ENCODE measurements around the gene LRPPRC. TPM values are rescaled to one million over a fixed set of nuclear protein-coding genes. Genes with fewer than 3 reads are reported as not detected.
"Not testable (repeated sequence)": the region's sequence is repeated elsewhere in the genome, so short reads cannot be mapped to it uniquely, and the experiment has no call there.

Gene LRPPRC
- total and polyA plus RNA-seq, 2 donors: 34.8 to 52.7 TPM

GRCh38 chr2:43941359-43941758 lies 54.4 kb downstream of the LRPPRC start:
- H3K9me3 ChIP-seq (ENCODE audit: control insufficient read depth in 2 of 2, insufficient read depth in 1 of 2, low read length in 1 of 2): no peaks in the 10 kb centered on the region
- no peak for DNase-seq (ENCODE audit: low read depth in 6 of 9, low spot score in 9 of 9)
- H3K4me1 ChIP-seq (ENCODE audit: control insufficient read depth in 2 of 2, insufficient read depth in 2 of 2, low read length in 2 of 2): no peaks in the 10 kb centered on the region
- no peak overlapping the region for H3K4me3 ChIP-seq (ENCODE audit: low read length in 2 of 2)
- peaks cover 4 to 46% of the 10 kb centered on the region in 2 donors for H3K36me3 ChIP-seq (ENCODE audit: control insufficient read depth in 2 of 2, insufficient read depth in 2 of 2, low read length in 1 of 2)
- 96% methylated on average over 3 of the region's 3 CpGs for WGBS
- no peak overlapping the region for H3K27ac ChIP-seq (ENCODE audit: low read depth in 1 of 2, low read length in 1 of 2)
- H3K27me3 ChIP-seq (ENCODE audit: control insufficient read depth in 2 of 2, insufficient read depth in 1 of 2, low read length in 1 of 2): no peaks in the 10 kb centered on the region

- WGBS: 99% methylated on average over 6 of the region's 6 CpGs
- Histone ChIP-seq H3K9me3 (ENCODE audit: control insufficient read depth in 2 of 2, insufficient read depth in 1 of 2, low read length in 1 of 2) (no peaks in the 10 kb centered on the region), H3K27ac (ENCODE audit: low read depth in 1 of 2, low read length in 1 of 2) (no peak overlapping the region), H3K27me3 (ENCODE audit: control insufficient read depth in 2 of 2, insufficient read depth in 1 of 2, low read length in 1 of 2) (no peaks in the 10 kb centered on the region), H3K4me1 (ENCODE audit: control insufficient read depth in 2 of 2, insufficient read depth in 2 of 2, low read length in 2 of 2) (no peaks in the 10 kb centered on the region), H3K4me3 (ENCODE audit: low read length in 2 of 2) (no peak overlapping the region), H3K36me3 (ENCODE audit: control insufficient read depth in 2 of 2, insufficient read depth in 2 of 2, low read length in 1 of 2) (peaks cover 0 to 31% of the 10 kb centered on the region in 2 donors)
- no peak for DNase-seq (ENCODE audit: low read depth in 6 of 9, low spot score in 9 of 9)
Observed at GRCh38 chr2:43939695-43940256, 56.0 kb downstream of the LRPPRC start.

- H3K27me3 ChIP-seq (ENCODE audit: control insufficient read depth in 2 of 2, insufficient read depth in 1 of 2, low read length in 1 of 2): no peaks in the 10 kb centered on the region
- no peak for DNase-seq (ENCODE audit: low read depth in 6 of 9, low spot score in 9 of 9)
- no peak overlapping the region for H3K27ac ChIP-seq (ENCODE audit: low read depth in 1 of 2, low read length in 1 of 2)
- no peak overlapping the region for H3K4me3 ChIP-seq (ENCODE audit: low read length in 2 of 2)
- WGBS: 97% methylated on average over 3 of the region's 3 CpGs
- H3K36me3 ChIP-seq (ENCODE audit: control insufficient read depth in 2 of 2, insufficient read depth in 2 of 2, low read length in 1 of 2): peaks cover 0 to 31% of the 10 kb centered on the region in 2 donors
- H3K4me1 ChIP-seq (ENCODE audit: control insufficient read depth in 2 of 2, insufficient read depth in 2 of 2, low read length in 2 of 2): no peaks in the 10 kb centered on the region
- no peaks in the 10 kb centered on the region for H3K9me3 ChIP-seq (ENCODE audit: control insufficient read depth in 2 of 2, insufficient read depth in 1 of 2, low read length in 1 of 2)
Observed at GRCh38 chr2:43937269-43937820, 58.4 kb downstream of the LRPPRC start.

GRCh38 chr2:43934567-43934966 lies 61.2 kb downstream of the LRPPRC start:
- peaks cover 0 to 37% of the 10 kb centered on the region in 2 donors for H3K36me3 ChIP-seq (ENCODE audit: control insufficient read depth in 2 of 2, insufficient read depth in 2 of 2, low read length in 1 of 2)
- DNase-seq (ENCODE audit: low read depth in 6 of 9, low spot score in 9 of 9): no peak
- H3K9me3 ChIP-seq (ENCODE audit: control insufficient read depth in 2 of 2, insufficient read depth in 1 of 2, low read length in 1 of 2): no peaks in the 10 kb centered on the region
- no peaks in the 10 kb centered on the region for H3K27me3 ChIP-seq (ENCODE audit: control insufficient read depth in 2 of 2, insufficient read depth in 1 of 2, low read length in 1 of 2)
- 98% methylated on average over 4 of the region's 4 CpGs for WGBS
- no peaks in the 10 kb centered on the region for H3K4me1 ChIP-seq (ENCODE audit: control insufficient read depth in 2 of 2, insufficient read depth in 2 of 2, low read length in 2 of 2)
- H3K27ac ChIP-seq (ENCODE audit: low read depth in 1 of 2, low read length in 1 of 2): no peak overlapping the region
- H3K4me3 ChIP-seq (ENCODE audit: low read length in 2 of 2): no peak overlapping the region

- H3K36me3 ChIP-seq (ENCODE audit: control insufficient read depth in 2 of 2, insufficient read depth in 2 of 2, low read length in 1 of 2): peaks cover 0 to 29% of the 10 kb centered on the region in 2 donors
- no peak overlapping the region for H3K27ac ChIP-seq (ENCODE audit: low read depth in 1 of 2, low read length in 1 of 2)
- H3K4me1 ChIP-seq (ENCODE audit: control insufficient read depth in 2 of 2, insufficient read depth in 2 of 2, low read length in 2 of 2): no peaks in the 10 kb centered on the region
- no peaks in the 10 kb centered on the region for H3K9me3 ChIP-seq (ENCODE audit: control insufficient read depth in 2 of 2, insufficient read depth in 1 of 2, low read length in 1 of 2)
- H3K27me3 ChIP-seq (ENCODE audit: control insufficient read depth in 2 of 2, insufficient read depth in 1 of 2, low read length in 1 of 2): no peaks in the 10 kb centered on the region
- no peak for DNase-seq (ENCODE audit: low read depth in 6 of 9, low spot score in 9 of 9)
- WGBS: 98% methylated on average over 3 of the region's 3 CpGs
- H3K4me3 ChIP-seq (ENCODE audit: low read length in 2 of 2): no peak overlapping the region
Observed at GRCh38 chr2:43931293-43931692, 64.5 kb downstream of the LRPPRC start.

GRCh38 chr2:43927442-43927841 lies 68.3 kb downstream of the LRPPRC start:
- WGBS: 95% methylated on average over 4 of the region's 4 CpGs
- Histone ChIP-seq H3K4me3 (ENCODE audit: low read length in 2 of 2) (no peak overlapping the region), H3K9me3 (ENCODE audit: control insufficient read depth in 2 of 2, insufficient read depth in 1 of 2, low read length in 1 of 2) (no peaks in the 10 kb centered on the region), H3K4me1 (ENCODE audit: control insufficient read depth in 2 of 2, insufficient read depth in 2 of 2, low read length in 2 of 2) (no peaks in the 10 kb centered on the region), H3K27me3 (ENCODE audit: control insufficient read depth in 2 of 2, insufficient read depth in 1 of 2, low read length in 1 of 2) (no peaks in the 10 kb centered on the region), H3K27ac (ENCODE audit: low read depth in 1 of 2, low read length in 1 of 2) (no peak overlapping the region), H3K36me3 (ENCODE audit: control insufficient read depth in 2 of 2, insufficient read depth in 2 of 2, low read length in 1 of 2) (peaks cover 9 to 30% of the 10 kb centered on the region in 2 donors)
- no peak for DNase-seq (ENCODE audit: low read depth in 6 of 9, low spot score in 9 of 9)

GRCh38 chr2:43925431-43925830 lies 70.4 kb downstream of the LRPPRC start:
- 98% methylated on average over 4 of the region's 4 CpGs for WGBS
- no peak overlapping the region for H3K4me3 ChIP-seq (ENCODE audit: low read length in 2 of 2)
- peaks cover 9 to 25% of the 10 kb centered on the region in 2 donors for H3K36me3 ChIP-seq (ENCODE audit: control insufficient read depth in 2 of 2, insufficient read depth in 2 of 2, low read length in 1 of 2)
- no peak for DNase-seq (ENCODE audit: low read depth in 6 of 9, low spot score in 9 of 9)
- no peaks in the 10 kb centered on the region for H3K27me3 ChIP-seq (ENCODE audit: control insufficient read depth in 2 of 2, insufficient read depth in 1 of 2, low read length in 1 of 2)
- H3K9me3 ChIP-seq (ENCODE audit: control insufficient read depth in 2 of 2, insufficient read depth in 1 of 2, low read length in 1 of 2): no peaks in the 10 kb centered on the region
- no peaks in the 10 kb centered on the region for H3K4me1 ChIP-seq (ENCODE audit: control insufficient read depth in 2 of 2, insufficient read depth in 2 of 2, low read length in 2 of 2)
- no peak overlapping the region for H3K27ac ChIP-seq (ENCODE audit: low read depth in 1 of 2, low read length in 1 of 2)

- Histone ChIP-seq H3K4me1 (ENCODE audit: control insufficient read depth in 2 of 2, insufficient read depth in 2 of 2, low read length in 2 of 2) (no peaks in the 10 kb centered on the region), H3K27me3 (ENCODE audit: control insufficient read depth in 2 of 2, insufficient read depth in 1 of 2, low read length in 1 of 2) (no peaks in the 10 kb centered on the region), H3K4me3 (ENCODE audit: low read length in 2 of 2) (no peak overlapping the region), H3K9me3 (ENCODE audit: control insufficient read depth in 2 of 2, insufficient read depth in 1 of 2, low read length in 1 of 2) (no peaks in the 10 kb centered on the region), H3K36me3 (ENCODE audit: control insufficient read depth in 2 of 2, insufficient read depth in 2 of 2, low read length in 1 of 2) (peaks cover 9 to 25% of the 10 kb centered on the region in 2 donors), H3K27ac (ENCODE audit: low read depth in 1 of 2, low read length in 1 of 2) (no peak overlapping the region)
- 97% methylated on average over 2 of the region's 2 CpGs for WGBS
- DNase-seq (ENCODE audit: low read depth in 6 of 9, low spot score in 9 of 9): no peak
Observed at GRCh38 chr2:43924463-43924862, 71.3 kb downstream of the LRPPRC start.

GRCh38 chr2:43911136-43911790 lies 84.5 kb downstream of the LRPPRC start:
- H3K4me1 ChIP-seq (ENCODE audit: control insufficient read depth in 2 of 2, insufficient read depth in 2 of 2, low read length in 2 of 2); H3K27ac ChIP-seq (ENCODE audit: low read depth in 1 of 2, low read length in 1 of 2); DNase-seq (ENCODE audit: low read depth in 6 of 9, low spot score in 9 of 9); H3K9me3 ChIP-seq (ENCODE audit: control insufficient read depth in 2 of 2, insufficient read depth in 1 of 2, low read length in 1 of 2); H3K27me3 ChIP-seq (ENCODE audit: control insufficient read depth in 2 of 2, insufficient read depth in 1 of 2, low read length in 1 of 2); H3K4me3 ChIP-seq (ENCODE audit: low read length in 2 of 2): not testable (repeated sequence)
- peaks cover 13 to 30% of the 10 kb centered on the region in 2 donors for H3K36me3 ChIP-seq (ENCODE audit: control insufficient read depth in 2 of 2, insufficient read depth in 2 of 2, low read length in 1 of 2)
- WGBS: 97% methylated on average over 8 of the region's 8 CpGs
